Measurements from ENCODE around the gene KTI12. TPM values are rescaled to one million over a fixed set of nuclear protein-coding genes. Genes with fewer than 3 reads are reported as not detected.

The KTI12 gene
- total RNA-seq, 1 donor from 2014 or later, result 14.1 TPM

DNA sequence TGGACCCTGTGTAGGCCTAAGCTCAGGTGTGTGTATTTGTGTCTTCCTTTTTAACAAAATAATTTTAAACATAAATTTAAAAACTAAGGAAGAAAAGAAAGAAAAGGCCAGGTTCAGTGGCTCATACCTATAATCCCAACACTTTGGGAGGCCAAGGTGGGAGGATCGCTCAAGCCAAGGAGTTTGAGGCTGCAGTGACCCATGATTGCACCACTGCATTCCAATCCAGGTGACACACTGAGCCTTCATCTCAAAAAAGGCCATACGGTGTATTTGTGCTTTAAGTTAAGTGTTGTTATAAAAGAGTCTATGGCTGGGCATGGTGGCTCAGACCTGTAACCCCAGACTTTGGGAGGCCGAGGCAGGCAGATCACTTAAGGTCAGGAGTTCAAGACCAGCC lies 51.4 kb downstream of the KTI12 start:
- DNase-seq, result no peak

Other genes starting within 250 kb of the KTI12 start
- gene NRDC, start 155.1 kb downstream of the KTI12 start, total RNA-seq, result 50.9 and 99.2 TPM in 2 replicates
- gene RAB3B, start 43.1 kb downstream of the KTI12 start, total RNA-seq, result 1.0 and 5.4 TPM in 2 replicates
- 23.0 and 37.8 TPM in 2 replicates for gene TXNDC12, start 21.4 kb upstream of the KTI12 start, total RNA-seq
- 30.7 and 43.9 TPM in 2 replicates for gene BTF3L4, start 22.5 kb upstream of the KTI12 start, total RNA-seq
- 39.2 and 49.4 TPM in 2 replicates for gene ZFYVE9, start 108.3 kb upstream of the KTI12 start, total RNA-seq